HepG2 (cell line): ENCODE results near the gene DDAH2. TPM values are rescaled to one million over a fixed set of nuclear protein-coding genes. Genes with fewer than 3 reads are reported as not detected.

Experiments used
- CEBPB ChIP-seq: IDR thresholded peaks from 2 replicates; pipeline ENCODE4 v1.6.1; 2011; ENCODE audit warnings: low read depth, low read length, improper control_type of control experiment, borderline replicate concordance
- FOSL1 ChIP-seq: sonication (generic); formaldehyde crosslinking; IDR thresholded peaks from 2 replicates; pipeline ENCODE4 v1.9.0; 2021; ENCODE audit warnings: missing genetic modification reagents, borderline replicate concordance
- HES4 ChIP-seq: sonication (generic); formaldehyde crosslinking; IDR thresholded peaks from 2 replicates; pipeline ENCODE4 v1.9.0; 2021; ENCODE audit warnings: mild to moderate bottlenecking, missing genetic modification reagents, borderline replicate concordance
- KLF9 ChIP-seq: IDR thresholded peaks from 2 replicates; pipeline ENCODE4 v1.6.1; 2016; ENCODE audit warnings: low read depth
- NR2F1 ChIP-seq, 2 experiments: fragments of 450-650 bp in 1 of 2; formaldehyde crosslinking in 1 of 2; IDR thresholded peaks; 2 replicates each; pipeline versions ENCODE4 v1.5.0 to v1.6.1; 2016 to 2020; ENCODE audit warnings: mild to moderate bottlenecking in 1 of 2, missing compliant biosample characterization in 1 of 2, missing genetic modification reagents in 1 of 2, moderate library complexity in 1 of 2
- PAF1 ChIP-seq: IDR thresholded peaks from 2 replicates; pipeline ENCODE4 v1.6.1; 2016; ENCODE audit warnings: missing genetic modification reagents, missing compliant biosample characterization
- RFXANK ChIP-seq: IDR thresholded peaks from 2 replicates; pipeline ENCODE4 v1.6.1; 2016
- SMAD3 ChIP-seq: sonication (generic); formaldehyde crosslinking; IDR thresholded peaks from 2 replicates; pipeline ENCODE4 v1.4.0; 2020; ENCODE audit warnings: missing genetic modification reagents
- TFDP2 ChIP-seq: sonication (generic); formaldehyde crosslinking; IDR thresholded peaks from 2 replicates; pipeline ENCODE4 v1.4.0; 2020; ENCODE audit warnings: missing genetic modification reagents
- ZNF260 ChIP-seq: sonication (generic); formaldehyde crosslinking; IDR thresholded peaks from 2 replicates; pipeline ENCODE4 v1.4.0; 2020; ENCODE audit warnings: missing genetic modification reagents, low read depth, mild to moderate bottlenecking, borderline replicate concordance
- ZNF274 ChIP-seq: sonication (generic); formaldehyde crosslinking; IDR thresholded peaks from 2 replicates; pipeline ENCODE4 v1.5.1; 2020; ENCODE audit warnings: mild to moderate bottlenecking, missing genetic modification reagents
- ZNF563 ChIP-seq: sonication (generic); formaldehyde crosslinking; IDR thresholded peaks from 2 replicates; pipeline ENCODE4 v1.8.0; 2022; ENCODE audit warnings: mild to moderate bottlenecking, moderate library complexity, missing genetic modification reagents
- ZNF570 ChIP-seq: sonication (generic); formaldehyde crosslinking; IDR thresholded peaks from 2 replicates; pipeline ENCODE4 v1.4.0; 2020; ENCODE audit warnings: mild to moderate bottlenecking, missing genetic modification reagents, borderline replicate concordance
- ZNF761 ChIP-seq: sonication (generic); formaldehyde crosslinking; conservative IDR thresholded peaks from 2 replicates; pipeline ENCODE4 v1.4.0; 2020; ENCODE audit warnings: mild to moderate bottlenecking, missing genetic modification reagents
- polyA plus RNA-seq, 8 experiments: library from polyadenylated mRNA; depleted of rRNA in 3 of 8; stranded (reverse) in 7 of 8; unstranded in 1 of 8; fragments of >200 nt; fragmentation: Illumina TruSeq in 4 of 8; extraction: Trizol in 4 of 8; gene quantifications; 2 replicates each; pipeline versions ENCODE4 v1.2.1 to v1.2.3, GENCODE V29; 2011 to 2016; ENCODE audit warnings: low read depth in 4 of 8, missing spikeins in 1 of 8, mixed read lengths in 1 of 8; ENCODE audit not compliant: insufficient read depth in 1 of 8
- total RNA-seq, 5 experiments: library from RNA; depleted of rRNA; stranded (reverse); fragments of >200 nt; fragmentation: Illumina TruSeq; extraction: Trizol; gene quantifications; 2 replicates each; pipeline ENCODE4 v1.2.3, GENCODE V29; 2016; ENCODE audit warnings: low read depth in 1 of 5
- TF ChIP-seq, protein P1 (sequence below): sonication (generic); formaldehyde crosslinking; IDR thresholded peaks from 2 replicates; pipeline ENCODE4 v1.4.0; 2020; ENCODE audit warnings: missing genetic modification reagents, borderline replicate concordance
- TF ChIP-seq, protein P2 (sequence below): sonication (generic); formaldehyde crosslinking; IDR thresholded peaks from 2 replicates; pipeline ENCODE4 v1.8.0; 2022; ENCODE audit warnings: mild to moderate bottlenecking, missing genetic modification reagents, moderate library complexity
- TF ChIP-seq, protein P3 (sequence below): sonication (generic); formaldehyde crosslinking; IDR thresholded peaks from 2 replicates; pipeline ENCODE4 v1.8.0; 2022; ENCODE audit warnings: missing genetic modification reagents, mild to moderate bottlenecking, borderline replicate concordance
- TF ChIP-seq, protein P4 (sequence below): sonication (generic); formaldehyde crosslinking; IDR thresholded peaks from 2 replicates; pipeline ENCODE4 v1.4.0; 2020; ENCODE audit warnings: mild to moderate bottlenecking, missing genetic modification reagents
- TF ChIP-seq, protein P5 (sequence below): sonication (generic); formaldehyde crosslinking; IDR thresholded peaks from 2 replicates; pipeline ENCODE4 v1.5.0; 2020; ENCODE audit warnings: mild to moderate bottlenecking, missing genetic modification reagents
- TF ChIP-seq, protein P6 (sequence below): sonication (generic); formaldehyde crosslinking; IDR thresholded peaks from 2 replicates; pipeline ENCODE4 v1.5.0; 2020; ENCODE audit warnings: mild to moderate bottlenecking, missing genetic modification reagents

Gene DDAH2
- total and polyA plus RNA-seq, 2 of the 13 experiments (the other 11 are each of a cell fraction or from before 2014, with no cell fraction given), result 16.4 to 21.1 TPM

DNA sequence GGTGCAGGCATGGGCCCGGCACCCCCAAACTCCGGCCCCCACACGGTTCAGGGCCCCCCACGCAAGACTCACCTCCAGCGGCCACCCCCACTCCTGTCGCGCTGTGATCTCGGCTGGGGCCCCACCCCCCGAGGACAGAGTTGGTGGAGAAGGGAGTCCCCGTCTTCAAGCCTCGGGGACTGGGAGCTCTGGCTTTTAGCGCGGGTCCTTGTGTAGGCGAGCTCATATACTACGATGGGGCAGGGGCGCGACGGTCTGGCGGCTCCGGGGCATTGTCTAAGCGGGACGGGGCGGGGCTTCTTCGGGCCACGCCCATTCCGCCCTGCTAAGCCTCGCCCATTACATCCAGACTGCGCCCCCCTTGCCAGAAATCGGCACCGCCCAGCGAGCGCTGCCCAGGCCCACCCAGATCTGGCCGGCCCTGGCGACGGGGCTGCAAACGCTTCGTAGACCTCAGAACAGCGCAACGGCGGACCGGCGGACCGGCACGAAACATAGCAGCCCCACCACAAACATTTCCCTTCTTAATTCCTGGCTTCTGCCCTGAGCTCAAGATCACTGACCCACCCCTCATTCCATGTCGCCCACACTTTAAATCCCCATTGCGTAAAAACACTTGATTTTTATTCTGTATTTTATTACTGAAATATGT lies 1.0 kb upstream of the DDAH2 start (continued):
- TF ChIP-seq, protein P1, sequence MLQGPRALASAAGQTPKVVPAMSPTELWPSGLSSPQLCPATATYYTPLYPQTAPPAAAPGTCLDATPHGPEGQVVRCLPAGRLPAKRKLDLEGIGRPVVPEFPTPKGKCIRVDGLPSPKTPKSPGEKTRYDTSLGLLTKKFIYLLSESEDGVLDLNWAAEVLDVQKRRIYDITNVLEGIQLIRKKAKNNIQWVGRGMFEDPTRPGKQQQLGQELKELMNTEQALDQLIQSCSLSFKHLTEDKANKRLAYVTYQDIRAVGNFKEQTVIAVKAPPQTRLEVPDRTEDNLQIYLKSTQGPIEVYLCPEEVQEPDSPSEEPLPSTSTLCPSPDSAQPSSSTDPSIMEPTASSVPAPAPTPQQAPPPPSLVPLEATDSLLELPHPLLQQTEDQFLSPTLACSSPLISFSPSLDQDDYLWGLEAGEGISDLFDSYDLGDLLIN, result no peak; the same call in 1 of the 2 replicates
- TF ChIP-seq, protein P2, sequence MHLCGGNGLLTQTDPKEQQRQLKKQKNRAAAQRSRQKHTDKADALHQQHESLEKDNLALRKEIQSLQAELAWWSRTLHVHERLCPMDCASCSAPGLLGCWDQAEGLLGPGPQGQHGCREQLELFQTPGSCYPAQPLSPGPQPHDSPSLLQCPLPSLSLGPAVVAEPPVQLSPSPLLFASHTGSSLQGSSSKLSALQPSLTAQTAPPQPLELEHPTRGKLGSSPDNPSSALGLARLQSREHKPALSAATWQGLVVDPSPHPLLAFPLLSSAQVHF, result peak; percentile 79
- TF ChIP-seq HES4, result no peak
- no peak for TF ChIP-seq KLF9
- no peak for TF ChIP-seq ZNF570
- TF ChIP-seq SMAD3 (CRISPR knock-in tag), result no peak
- TF ChIP-seq, protein P3, sequence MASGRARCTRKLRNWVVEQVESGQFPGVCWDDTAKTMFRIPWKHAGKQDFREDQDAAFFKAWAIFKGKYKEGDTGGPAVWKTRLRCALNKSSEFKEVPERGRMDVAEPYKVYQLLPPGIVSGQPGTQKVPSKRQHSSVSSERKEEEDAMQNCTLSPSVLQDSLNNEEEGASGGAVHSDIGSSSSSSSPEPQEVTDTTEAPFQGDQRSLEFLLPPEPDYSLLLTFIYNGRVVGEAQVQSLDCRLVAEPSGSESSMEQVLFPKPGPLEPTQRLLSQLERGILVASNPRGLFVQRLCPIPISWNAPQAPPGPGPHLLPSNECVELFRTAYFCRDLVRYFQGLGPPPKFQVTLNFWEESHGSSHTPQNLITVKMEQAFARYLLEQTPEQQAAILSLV, result peak; percentile 21; the same call in 1 of the 2 replicates
- TF ChIP-seq TFDP2 (CRISPR knock-in tag), result no peak
- TF ChIP-seq ZNF761 (CRISPR knock-in tag), result 0 out of 2 replicates have a peak, but pooled peaks have one; percentile 12
- TF ChIP-seq, protein P4, sequence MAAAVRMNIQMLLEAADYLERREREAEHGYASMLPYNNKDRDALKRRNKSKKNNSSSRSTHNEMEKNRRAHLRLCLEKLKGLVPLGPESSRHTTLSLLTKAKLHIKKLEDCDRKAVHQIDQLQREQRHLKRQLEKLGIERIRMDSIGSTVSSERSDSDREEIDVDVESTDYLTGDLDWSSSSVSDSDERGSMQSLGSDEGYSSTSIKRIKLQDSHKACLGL, result peak; percentile 25; the same call in 1 of the 2 replicates
- 0 out of 2 replicates have a peak, but pooled peaks have one; percentile 34 for TF ChIP-seq FOSL1 (CRISPR knock-in tag)
- TF ChIP-seq, protein P5, sequence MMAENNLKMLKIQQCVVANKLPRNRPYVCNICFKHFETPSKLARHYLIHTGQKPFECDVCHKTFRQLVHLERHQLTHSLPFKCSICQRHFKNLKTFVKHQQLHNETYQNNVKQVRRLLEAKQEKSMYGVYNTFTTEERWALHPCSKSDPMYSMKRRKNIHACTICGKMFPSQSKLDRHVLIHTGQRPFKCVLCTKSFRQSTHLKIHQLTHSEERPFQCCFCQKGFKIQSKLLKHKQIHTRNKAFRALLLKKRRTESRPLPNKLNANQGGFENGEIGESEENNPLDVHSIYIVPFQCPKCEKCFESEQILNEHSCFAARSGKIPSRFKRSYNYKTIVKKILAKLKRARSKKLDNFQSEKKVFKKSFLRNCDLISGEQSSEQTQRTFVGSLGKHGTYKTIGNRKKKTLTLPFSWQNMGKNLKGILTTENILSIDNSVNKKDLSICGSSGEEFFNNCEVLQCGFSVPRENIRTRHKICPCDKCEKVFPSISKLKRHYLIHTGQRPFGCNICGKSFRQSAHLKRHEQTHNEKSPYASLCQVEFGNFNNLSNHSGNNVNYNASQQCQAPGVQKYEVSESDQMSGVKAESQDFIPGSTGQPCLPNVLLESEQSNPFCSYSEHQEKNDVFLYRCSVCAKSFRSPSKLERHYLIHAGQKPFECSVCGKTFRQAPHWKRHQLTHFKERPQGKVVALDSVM (CRISPR knock-in tag), result no peak
- peak; percentile 69 for TF ChIP-seq ZNF274
- TF ChIP-seq, protein P6, sequence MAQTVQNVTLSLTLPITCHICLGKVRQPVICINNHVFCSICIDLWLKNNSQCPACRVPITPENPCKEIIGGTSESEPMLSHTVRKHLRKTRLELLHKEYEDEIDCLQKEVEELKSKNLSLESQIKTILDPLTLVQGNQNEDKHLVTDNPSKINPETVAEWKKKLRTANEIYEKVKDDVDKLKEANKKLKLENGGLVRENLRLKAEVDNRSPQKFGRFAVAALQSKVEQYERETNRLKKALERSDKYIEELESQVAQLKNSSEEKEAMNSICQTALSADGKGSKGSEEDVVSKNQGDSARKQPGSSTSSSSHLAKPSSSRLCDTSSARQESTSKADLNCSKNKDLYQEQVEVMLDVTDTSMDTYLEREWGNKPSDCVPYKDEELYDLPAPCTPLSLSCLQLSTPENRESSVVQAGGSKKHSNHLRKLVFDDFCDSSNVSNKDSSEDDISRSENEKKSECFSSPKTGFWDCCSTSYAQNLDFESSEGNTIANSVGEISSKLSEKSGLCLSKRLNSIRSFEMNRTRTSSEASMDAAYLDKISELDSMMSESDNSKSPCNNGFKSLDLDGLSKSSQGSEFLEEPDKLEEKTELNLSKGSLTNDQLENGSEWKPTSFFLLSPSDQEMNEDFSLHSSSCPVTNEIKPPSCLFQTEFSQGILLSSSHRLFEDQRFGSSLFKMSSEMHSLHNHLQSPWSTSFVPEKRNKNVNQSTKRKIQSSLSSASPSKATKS (CRISPR knock-in tag), result no peak
- peak; percentile 91 for TF ChIP-seq PAF1
- no peak for TF ChIP-seq RFXANK
- TF ChIP-seq CEBPB, result no peak; the same call in 1 of the 2 replicates
- 0 out of 2 replicates have a peak, but pooled peaks have one; percentile 67 for TF ChIP-seq ZNF260 (CRISPR knock-in tag)
- TF ChIP-seq ZNF563 (CRISPR knock-in tag), result peak; percentile 83
- no peak for TF ChIP-seq NR2F1 (CRISPR knock-in tag; IDR thresholded peaks at IDR 0.05)
